ENCODE measurements around the gene BAIAP2. TPM values are rescaled to one million over a fixed set of nuclear protein-coding genes. Genes with fewer than 3 reads are reported as not detected.
A peak's percentile ranks its signal among the peaks of the same experiment; 100 is the strongest.
"Not testable (repeated sequence)": the region's sequence is repeated elsewhere in the genome, so short reads cannot be mapped to it uniquely, and the experiment has no call there.

BAIAP2 gene
- total RNA-seq, 1 experiment from 2014 or later: 47.7 TPM

DNA sequence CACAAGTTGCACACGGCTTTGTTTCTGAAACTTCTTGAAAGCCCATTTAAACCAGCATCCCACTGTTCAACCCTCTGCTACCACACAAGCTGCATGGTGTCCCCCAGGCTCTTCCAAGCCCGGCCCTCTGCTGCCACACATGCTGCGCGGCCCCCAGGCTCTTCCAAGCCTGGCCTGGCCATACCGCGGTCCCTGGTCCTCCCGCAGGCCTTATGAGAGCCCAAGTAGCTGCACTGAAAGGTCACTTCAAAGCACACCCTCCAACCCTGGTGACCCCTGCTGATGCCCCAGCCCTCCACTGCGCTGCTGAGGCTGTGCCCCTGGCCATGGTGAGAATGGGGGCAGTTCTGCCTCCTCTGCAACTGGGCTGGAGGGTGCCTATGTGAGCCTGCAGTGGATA is 104.5 kb downstream of the BAIAP2 start:
- DNase-seq (ENCODE audit: low spot score): no peak

DNA sequence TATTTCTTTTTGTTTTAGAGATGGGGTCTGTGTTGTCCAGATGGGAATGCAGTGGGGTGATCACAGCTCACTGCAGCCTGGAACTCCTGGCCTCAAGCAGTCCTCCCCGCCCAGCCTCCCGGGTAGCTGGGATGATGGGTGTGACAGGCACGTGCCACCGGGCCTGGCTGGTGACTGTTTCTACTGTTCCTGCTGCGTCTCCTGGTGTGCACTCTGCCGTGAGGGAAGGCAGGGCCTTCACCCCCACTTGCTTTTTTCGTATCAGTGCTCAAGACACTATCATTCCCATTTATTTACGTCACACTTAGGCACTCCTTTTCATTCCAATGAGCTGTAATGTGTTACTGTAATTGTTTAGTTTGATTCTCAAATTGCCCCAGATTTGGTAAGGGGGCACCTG is 105.1 kb downstream of the BAIAP2 start:
- no peak for DNase-seq (ENCODE audit: low spot score)

DNA sequence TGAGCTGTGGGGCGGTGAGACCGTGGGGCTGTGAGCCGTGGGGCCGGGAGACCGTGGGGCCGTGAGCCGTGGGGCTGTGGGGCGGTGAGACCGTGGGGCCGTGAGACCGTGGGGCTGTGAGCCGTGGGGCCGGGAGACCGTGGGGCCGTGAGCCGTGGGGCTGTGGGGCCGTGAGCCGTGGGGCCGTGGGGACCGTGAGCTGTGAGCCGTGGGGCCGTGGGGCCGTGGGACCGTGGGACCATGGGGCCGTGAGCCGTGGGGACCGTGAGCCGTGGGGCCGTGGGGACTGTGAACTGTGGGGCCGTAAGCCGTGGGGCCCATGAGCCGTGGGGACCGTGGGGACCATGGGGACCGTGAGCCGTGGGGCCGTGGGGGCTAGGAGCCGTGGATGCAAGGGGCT is 105.7 kb downstream of the BAIAP2 start:
- no peak for DNase-seq (ENCODE audit: low spot score)

DNA sequence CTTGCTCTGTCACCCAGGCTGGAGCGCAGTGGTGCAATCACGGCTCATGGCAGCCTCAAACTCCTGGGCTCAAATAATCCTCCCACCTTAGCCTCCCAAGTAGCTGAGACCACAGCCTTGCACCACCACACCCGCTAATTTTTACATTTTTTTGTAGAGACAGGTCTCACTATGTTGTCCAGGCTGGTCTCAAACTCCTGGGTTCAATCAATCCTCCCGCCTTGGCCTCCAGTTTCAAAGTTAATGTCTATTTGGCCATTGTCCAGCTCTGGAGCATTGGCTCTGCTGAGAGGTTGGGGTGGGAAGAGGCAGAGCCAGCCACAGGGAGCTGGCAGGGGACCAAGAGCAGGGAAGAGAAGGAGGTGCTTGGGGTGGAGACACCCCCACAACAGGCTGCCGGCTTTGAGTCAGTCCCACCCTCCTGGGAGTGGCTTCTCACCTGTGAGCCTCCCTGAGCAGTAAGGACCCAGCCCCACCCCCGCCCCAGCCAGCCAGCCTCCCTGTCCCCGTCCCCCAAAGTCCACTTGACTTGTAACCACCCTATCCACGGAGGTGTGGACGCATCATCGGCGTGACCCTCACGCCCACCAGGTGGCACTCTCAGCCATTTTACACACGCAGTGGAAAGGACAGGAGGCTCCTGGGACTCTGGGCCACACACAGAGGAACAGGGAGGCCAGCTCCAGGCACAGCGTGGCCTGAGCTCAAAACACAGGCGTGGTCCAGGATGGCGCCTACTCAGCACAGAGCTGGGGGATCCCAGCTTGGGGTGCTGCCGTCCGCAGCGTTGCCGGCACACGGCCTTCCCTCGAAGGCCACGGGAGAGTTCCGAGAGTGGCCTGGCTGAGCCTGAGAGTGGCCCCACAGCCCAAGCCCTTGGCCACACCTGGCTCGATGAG is 107.6 kb downstream of the BAIAP2 start:
- DNase-seq (ENCODE audit: low spot score): peak; percentile 88

DNA sequence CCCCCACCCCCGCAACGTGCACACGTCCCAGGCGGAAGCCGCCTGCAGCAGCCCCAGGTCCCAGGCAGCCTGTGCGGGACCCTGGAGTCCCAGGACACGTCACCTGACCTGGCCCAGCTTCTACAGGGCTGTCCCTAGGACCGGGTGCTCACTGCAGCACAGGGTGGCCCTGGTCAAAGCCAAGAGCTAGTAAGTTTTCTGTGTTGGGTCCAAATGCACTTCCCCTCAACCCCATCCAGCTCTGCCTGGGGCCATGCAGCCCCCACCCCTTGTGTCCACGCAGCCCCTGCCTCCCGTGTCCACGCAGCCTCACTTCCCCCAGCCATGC is 108.2 kb downstream of the BAIAP2 start:
- DNase-seq (ENCODE audit: low spot score): no peak

DNA sequence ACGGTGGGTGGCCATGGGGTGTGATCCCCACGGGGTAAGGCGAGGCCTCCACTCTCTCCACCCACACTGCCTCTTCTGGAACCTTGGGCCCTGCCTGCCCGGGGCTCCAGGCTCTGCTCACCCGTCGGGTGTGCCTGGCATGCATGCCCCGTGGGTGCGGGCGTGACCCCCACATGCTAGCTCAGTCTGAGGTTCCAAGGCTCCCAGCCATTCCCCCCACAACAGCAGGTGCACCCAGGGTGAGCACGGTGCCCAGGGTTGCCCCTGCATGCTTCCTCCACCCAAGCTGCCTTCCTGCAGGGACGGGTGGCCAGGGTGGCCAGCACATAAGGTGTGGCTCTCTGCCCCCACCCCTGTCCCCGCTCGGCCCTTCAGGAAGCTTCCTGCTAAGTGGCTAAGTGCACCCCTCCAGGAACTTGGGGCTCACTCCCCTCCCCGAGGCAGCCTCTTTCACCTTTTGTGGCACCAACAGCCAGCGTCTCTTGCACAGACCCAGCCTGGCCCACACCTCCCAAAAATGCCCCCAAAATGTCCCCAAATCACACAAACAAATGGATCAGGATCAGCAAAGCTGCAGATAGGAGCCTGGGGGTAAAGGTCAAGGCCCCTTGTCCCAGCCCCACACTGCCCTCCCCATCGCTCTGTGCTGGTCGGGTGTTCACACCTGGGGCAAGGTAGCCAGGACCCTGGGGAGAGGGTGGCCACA is 108.9 kb downstream of the BAIAP2 start:
- no peak for DNase-seq (ENCODE audit: low spot score)

DNA sequence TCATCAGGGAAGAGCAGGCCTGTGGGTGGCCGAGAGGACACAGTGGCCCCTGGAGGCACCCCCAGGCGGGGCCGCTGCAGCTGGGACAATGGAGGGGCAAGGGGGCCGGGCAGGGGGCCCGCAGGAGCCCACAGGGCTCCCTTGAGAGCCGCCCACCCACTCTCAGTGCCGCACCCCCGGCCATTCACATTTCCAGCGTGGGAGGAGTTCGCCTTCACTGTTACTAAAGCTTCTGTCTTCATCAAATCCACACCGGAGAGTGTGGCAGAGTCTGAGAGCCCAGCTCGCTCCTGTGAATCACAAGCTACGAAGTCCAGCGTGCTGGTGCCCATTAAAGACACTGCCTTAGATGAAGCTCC is 109.5 kb downstream of the BAIAP2 start:
- DNase-seq (ENCODE audit: low spot score): no peak

DNA sequence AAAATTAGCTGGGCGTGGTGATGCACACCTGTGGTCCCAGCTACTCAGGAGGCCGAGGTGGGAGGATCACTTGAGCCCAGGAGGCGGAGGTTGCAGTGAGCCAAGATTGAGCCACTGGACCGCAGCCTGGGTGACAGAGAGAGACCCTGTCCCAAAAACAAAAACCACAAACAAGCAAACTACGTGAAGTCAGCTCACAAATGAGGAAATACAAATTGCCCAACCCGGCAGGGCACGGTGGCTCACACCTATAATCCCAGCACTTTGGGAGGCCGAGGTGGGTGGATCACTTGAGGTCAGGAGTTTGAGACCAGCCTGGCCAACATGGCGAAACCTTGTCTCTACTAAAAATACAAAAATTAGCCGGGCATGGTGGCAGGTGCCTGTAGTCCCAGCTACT is 111.3 kb downstream of the BAIAP2 start:
- not testable (repeated sequence) for DNase-seq (ENCODE audit: low spot score)

DNA sequence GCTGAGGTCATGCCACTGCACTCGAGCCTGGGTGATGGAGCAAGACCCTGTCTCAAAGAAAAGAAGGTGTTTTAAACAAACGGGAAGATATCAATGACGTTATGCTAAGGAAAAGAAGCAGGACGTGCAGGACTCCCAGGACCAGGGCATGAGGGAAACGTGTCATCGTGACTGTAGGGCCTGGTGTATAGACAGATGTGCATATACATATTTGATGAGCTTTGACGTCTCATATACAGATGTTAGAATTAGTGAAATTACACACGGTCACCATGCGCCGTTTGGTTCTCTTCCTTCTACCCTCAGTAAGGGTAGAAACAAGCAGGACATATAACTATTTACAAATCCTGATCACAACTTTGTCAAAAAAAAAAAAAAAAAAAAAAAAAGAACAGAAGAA is 112.8 kb downstream of the BAIAP2 start:
- no peak for DNase-seq (ENCODE audit: low spot score)

DNA sequence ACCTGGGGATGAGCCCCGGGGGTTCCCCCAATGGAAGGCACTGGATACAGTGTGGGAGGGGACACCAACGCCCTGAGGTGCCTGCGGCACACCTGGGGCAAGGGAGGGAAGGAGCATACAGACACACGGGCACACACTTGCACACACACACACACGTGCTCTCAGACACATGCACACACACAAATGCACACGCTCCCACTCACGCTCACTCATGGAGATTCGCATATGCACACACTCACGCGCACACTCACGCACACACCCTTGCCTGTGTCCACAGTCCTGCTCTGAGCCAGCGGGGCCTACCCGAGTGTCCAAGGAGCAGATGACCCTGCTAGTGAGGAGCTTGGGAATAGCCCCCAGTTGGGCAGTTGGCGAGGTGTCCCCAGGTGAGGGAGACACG is 113.6 kb downstream of the BAIAP2 start:
- DNase-seq (ENCODE audit: low spot score): no peak

DNA sequence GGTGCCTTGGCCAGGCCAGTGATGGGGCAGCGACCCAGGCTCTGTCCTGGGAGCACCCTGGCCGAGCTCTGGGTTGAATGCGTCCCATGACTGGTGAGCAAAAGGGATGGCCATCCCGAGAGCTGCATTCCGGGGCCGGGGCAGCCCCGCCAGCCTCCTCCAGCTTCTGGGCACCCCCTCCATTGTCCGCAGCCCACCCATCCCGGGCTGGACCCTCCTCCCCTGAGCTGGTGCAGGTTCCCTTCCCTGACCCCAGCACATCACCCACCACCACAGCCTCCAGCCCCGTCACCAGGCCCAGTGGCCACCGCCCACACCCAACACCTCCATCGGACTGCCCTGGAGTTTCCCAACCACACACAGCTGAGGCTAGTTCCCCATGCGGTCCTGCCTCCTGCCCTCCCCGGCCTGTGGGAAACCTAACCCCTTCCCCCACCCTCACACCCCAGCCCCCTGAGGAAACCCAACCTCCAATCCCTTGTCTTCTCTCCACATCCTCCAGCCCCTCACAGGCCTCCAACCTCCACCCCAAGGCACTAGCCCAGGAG is 114.1 kb downstream of the BAIAP2 start:
- DNase-seq (ENCODE audit: low spot score): no peak

DNA sequence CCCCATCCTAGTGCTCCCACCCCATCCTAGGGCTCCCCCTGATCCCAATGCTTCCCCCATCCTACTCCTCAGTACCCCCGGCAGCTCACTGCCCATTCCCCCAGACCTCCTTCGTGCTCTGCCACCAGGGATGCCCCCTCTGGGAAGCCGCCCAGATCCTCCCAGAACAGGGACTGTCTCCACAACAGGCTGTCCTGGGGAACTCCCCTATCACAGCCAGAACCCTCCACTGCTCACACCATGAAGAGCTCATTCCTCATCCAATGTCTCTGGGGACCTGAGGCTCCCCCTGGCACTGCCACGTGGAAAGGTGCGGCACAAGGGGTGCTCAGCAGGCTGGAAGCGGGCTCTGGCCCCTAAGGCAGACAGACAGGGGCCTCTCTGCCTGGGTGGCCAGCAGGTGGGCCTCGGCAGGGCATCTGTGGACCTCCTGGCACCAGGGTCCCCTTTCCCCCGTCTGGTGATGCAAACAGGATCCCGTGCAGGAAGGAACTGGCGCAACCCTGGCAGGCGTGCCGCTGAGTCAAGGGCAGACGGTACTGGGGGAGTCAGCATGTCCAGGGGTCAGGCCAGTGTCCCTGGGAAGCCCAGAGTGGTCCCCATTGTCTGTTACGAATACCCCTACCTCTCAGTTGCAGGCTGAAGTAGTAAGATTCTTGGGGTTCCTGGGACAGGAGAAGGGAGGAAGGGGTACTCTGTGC is 115.6 kb downstream of the BAIAP2 start:
- DNase-seq (ENCODE audit: low spot score): no peak

DNA sequence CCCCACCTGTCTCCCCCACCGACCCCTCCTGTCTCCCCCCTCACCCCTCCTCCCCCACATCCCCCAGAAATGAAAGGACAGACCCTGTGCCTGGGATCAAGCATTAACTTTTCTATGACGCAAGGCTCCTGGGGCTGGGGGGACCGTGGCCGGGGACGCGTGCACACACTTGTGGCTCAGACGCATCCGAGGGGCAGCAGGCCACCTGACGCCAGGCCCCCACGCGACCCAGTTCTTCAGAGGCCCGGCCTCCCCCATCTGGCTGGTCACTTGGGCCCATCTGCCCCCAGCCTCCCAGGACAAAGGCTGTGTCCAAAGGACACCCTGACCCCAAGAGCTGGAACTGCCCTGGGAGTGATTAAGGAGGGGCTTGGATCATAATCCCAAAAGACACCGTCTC is 116.3 kb downstream of the BAIAP2 start:
- no peak for DNase-seq (ENCODE audit: low spot score)

DNA sequence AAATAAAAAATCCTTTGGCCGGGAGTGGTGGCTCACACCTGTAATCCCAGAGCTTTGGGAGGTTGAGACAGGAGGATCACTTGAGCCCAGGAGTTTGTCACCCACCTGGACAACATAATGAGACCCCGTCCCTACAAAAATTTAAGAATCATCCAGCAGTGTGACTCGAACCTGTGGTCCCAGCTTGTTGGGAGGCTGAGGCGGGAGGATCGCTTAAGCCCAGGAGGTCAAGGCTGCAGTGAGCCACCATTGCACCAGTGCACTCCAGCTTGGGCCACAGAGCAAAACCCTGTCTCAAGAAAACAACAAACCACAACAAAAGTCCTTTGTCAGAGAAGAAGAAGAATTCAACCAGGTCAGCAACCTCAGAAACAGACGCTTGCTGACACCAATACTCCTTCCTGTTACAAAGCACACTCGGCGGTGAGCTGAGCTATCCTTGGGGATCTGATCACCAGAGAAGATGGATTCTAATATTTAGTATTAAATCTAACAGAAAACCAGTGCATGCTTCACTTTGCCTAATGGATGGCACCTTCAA is 117.4 kb downstream of the BAIAP2 start:
- no peak for DNase-seq (ENCODE audit: low spot score)

DNA sequence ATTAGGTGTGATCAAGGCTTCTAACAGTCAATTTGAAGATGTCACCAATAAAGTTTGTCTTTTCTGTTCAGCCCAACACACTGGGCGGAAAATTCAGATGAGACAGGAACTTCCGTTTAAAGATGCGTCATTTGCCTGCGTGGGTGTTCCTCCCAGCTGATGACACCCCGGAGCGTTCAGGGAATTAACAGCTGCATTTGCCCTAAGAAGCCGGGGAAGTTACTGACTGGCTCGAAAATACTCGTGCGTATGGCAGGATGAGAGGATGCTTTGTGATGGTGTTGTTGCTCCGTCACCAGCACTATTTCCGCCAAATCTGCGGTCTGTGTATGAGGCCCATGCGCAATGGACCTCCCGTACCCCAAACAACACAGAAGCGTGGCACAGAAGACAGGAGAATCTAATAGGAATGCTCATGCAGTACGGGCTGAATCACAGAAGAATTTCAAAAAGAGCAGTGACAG is 118.4 kb downstream of the BAIAP2 start:
- DNase-seq (ENCODE audit: low spot score): no peak

DNA sequence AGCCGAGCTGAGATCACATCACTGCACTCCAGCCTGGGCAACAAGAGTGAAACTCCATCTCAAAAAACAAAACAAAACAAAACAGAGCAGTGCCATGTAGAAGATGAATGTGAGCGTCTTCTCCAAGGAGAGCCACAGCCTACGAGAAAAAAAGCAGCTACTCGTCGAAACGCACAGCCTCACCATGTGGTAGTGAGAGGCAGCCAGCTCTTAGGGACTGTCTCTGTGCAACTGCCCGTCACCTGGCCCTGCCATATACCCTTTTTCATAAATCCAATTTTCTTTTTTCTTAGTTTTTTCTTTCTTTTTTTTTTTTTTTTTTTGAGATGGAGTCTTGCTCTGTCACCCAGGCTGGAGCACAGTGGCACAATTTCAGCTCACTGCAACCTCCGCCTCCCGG is 119.1 kb downstream of the BAIAP2 start:
- DNase-seq (ENCODE audit: low spot score): not testable (repeated sequence)

DNA sequence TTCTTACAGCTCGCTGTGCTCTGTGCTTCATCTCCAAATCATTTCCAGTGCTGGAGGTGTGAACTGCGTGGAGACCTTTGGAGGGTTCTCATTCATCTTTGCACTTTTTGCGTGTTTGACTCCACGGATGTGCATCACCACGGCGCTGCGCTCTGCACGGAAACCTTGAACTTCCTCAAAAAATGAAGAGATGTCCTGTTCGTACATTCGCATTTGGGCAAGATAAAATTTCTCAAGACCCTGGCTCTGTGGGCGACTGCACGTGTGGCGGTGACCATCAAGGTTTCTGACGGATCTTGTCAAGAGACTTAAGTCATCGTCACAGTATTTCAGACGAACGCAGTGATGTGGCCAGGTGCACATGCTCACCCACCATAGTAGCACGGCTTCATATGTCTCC is 120.0 kb downstream of the BAIAP2 start:
- DNase-seq (ENCODE audit: low spot score): no peak

DNA sequence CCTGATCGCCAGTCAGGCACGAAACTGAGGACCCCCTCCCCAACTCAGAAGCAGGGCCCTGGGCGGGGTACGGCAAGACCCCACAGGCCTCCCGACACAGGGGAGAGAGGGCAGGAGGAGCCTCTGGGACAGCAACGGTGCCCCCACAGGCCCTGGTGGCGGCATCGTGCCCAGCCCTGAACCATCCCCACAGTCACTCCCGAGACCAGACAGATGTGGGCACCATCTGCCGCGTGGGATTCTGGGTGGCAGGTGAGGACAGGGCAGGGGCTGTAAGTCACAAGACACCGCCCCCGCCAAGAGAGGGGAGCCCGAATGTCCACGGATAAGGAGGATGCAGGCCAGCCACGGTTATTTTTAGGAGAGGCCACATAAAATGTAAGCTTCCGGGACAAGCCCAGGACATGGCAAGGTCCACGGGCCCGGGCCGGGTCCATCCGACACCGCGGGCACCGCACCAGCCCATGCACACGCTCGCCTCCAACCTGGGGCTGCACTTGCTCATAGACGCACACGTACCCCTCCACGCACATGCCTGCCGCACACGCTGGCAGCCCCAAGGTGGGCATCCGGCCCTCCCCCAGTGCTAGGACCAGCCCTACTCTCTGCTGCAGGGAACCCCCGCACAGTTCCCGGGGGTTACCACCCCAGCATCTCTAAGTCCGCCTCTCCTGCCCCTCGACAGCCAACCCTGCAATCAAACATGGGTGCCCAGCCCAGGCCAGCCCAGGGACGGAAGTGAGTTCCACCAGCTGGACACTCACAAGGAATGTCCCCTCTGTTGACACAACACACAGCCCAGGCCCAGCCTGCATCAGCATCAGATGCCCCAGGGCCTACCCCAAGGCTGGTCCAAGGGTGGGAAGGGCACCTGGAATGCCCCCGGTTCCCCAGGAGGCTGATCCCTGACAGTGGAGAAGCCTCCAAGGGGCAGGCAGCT is 122.2 kb downstream of the BAIAP2 start:
- DNase-seq (ENCODE audit: low spot score): no peak

DNA sequence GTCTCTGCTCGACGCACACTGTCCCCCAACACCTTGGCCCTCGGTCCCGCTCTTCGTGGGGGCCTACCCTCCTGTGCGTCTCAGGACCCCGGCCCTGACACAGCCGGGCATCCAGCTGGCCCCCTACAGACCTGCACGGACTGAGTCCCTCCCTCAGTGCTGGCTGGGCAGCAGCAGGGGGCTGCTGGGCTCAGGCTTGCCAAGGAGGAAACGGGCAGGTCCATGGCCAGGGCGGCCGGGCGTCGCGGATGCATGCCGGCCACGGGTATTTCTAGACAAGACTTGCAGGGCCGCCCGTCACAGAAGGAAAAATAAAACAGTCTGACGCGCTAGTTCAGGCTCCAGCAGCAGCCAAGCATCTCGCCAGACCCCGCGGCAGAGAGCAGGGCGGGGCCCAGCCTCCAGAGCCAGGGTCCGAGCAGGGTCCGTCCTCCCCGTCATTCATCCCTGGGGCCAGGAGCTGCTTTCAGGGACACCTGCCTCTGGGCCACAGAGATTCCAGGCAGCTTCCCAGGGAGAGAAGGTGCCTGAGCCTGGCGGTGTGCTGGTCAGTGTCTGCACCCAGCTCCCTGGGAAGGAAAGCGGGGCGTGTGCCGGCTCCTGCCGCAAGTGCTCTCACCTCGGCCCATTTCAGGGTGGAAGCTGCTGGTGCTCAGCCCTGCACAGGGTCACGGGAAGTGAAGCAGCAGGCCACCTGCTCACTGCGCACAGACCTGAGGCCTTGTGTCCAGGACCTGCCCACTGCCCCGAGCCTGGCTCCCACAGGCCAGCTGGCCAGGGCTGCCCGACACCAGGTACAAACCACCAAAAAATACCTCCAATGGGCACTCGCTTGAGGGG is 123.1 kb downstream of the BAIAP2 start:
- no peak for DNase-seq (ENCODE audit: low spot score)
